GM18868 (cell line): ENCODE data around the gene PKD1L1.

Experiments
- ATAC-seq: cut with Tn5 transposase; IDR thresholded peaks from one replicate; pipeline ENCODE4 v1.9.1; 2021; ENCODE audit warnings: mild to moderate bottlenecking, moderate library complexity; ENCODE audit not compliant: unreplicated experiment

PKD1L1 gene

GRCh38 chr7:47743965-47744591 is 204.2 kb downstream of the PKD1L1 start:
- ATAC-seq = no peak

- ATAC-seq = no peak
These were observed 206.3 kb downstream of the PKD1L1 start for GRCh38 chr7:47741984-47742383.

- ATAC-seq = no peak
These were observed 208.4 kb downstream of the PKD1L1 start for GRCh38 chr7:47739891-47740290.

DNA sequence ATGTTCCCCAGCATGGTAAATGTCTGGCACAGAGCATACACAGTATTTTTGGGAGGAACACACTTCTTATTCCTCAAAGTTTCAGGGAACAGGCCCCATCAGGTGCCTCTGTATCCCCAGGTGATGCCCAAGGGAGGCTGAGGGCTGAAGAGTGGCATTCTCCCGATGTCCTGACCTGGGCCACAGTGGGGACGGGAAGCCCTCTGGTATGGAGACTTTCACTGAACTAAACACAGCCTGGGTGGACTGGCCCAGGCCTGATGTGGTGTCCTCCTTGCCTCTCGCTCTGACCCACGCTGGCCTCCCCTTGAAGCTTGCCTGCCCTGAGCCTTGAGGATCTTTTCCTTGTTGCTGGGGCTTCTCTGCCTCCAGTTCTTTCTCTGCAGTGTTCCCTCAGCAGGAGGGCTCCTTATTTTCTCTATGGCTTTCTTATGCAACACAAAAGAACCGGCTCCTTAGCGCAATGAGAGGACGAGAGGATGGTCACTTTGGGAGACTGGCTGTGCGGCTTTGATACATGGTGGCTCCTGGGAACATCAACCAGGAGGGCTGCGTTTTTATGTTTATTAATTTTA is 208.9 kb downstream of the PKD1L1 start:
- ATAC-seq = no peak

- peak; percentile 99 for ATAC-seq
These were observed 209.6 kb downstream of the PKD1L1 start for GRCh38 chr7:47738563-47739166.

DNA sequence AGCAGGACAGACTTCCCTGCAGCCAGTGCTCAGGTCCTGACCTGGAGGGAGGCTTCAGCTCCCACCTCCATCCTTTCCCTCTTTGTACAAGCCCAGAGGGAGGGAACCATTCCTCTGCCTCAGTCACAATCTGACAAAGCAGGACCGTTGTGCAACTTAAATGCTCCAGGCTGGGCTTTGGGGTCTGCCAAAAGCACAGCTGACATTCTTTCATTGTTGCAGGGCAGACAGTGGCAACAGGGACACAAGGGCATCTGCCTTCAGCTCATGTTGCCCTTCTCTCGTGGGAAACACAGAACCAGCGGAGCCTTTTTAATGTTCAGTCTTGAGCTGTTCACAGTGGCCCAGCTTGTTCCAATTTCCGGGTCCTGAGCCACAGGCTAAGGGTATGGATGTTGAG is 210.7 kb downstream of the PKD1L1 start:
- no peak for ATAC-seq

DNA sequence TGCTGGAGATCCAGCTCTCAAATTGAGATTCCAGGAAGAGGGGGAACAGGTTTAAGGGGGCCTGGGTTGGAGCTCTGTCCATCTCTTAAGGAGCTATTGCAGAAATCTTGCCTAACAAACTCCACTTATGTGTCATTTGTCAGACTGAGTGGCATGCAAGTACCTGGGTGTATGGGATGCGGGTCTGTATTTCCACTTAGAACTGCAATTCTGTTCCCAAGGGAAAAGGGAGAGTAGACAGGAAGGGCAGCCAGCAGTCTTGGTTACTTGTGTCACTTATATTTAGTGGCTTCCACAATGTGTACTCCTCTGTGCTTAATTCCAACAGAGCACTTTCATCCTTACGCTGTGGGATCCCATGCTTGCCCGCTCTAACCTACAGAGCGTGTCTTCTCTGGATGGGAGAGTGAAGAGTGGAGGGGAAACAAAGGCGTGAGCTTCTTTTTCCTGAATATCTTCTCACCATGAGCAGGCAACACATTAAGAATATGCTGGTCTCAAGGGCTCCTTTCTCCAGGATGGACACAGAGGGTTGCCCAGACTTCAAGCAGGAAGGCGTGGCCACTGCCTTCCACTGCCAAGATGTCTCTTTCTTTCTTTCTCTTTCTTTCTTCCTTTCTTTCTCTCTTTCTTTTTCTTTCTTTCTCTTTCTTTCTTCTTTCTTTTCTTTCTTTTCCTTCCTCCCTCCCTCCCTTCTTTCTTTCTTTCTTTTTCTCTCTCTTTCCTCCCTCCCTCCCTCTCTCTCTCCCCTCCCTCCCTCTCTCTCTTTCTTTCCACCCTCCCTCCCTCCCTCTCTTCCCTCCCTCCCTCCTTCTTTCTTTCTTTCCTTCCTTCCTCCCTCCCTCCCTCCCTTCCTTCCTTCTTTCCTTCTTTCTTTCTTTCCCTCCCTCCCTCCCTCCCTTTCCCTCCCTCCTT is 212.6 kb downstream of the PKD1L1 start:
- ATAC-seq = no peak

- no peak for ATAC-seq
These were observed 213.3 kb downstream of the PKD1L1 start for GRCh38 chr7:47734949-47735291.

DNA sequence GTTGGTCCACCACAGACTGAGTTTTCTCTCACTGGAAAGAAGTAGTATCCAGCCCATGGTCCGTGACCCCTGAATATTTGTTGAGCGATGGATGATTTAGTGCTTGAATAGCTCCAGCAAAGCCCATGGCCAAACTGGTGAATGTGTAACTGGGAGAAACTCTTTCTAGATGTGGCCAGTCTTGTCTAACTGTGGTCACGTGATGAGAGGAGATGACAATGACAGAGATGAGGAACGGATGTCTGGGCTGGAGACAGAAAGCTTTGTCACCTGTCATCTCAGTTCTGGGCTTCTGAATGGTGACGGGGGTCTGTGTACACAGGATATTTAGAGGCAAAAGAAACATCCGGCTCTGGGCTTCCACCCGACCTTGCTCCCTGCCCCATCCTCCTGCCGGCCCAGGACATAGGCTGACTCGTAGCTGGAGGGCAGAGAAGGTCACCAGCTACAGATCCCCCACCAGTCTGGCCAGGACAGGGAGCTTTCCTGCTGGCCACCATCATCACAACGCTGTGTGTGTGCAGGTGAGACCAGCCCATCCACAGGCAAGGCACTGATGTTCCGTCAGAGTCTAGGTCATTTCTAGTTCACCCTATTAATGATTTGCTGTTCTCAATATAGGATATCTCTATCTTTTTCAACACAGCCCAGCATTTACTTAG is 213.8 kb downstream of the PKD1L1 start:
- no peak for ATAC-seq

- no peak for ATAC-seq
These were observed 218.1 kb downstream of the PKD1L1 start for GRCh38 chr7:47730142-47730541.

DNA sequence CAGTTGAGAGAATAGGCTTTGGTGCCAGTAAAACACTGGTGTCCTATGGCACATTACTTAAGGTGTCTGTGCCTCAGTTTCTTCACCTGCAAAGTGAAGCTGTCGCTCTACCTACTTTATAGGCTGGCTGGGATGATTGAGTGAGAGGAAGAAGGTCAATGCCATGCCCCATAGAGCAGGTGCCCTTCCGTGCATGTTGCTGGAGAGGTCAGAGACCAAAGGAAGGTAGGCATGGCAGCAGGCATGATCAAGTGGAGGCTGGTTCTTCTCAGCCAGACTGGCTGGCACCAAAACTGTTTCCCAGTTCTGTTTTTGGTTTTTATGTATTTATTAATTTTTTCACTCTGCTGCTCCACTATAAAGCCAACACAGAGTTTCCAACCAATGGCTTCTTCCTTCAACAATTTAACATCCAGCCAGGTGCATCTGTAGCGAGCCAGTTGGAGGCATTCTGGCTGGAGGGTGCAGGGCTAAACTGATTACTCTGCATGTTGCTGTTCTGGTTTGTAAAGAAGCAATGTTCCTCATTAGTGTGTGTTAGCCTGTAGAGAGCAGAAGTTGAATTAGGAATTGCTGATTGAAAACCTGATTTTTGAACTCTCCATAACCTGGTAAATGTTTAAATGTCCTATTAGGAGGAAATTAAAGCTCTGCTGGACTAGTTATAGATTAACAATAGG is 222.1 kb downstream of the PKD1L1 start:
- ATAC-seq = no peak

DNA sequence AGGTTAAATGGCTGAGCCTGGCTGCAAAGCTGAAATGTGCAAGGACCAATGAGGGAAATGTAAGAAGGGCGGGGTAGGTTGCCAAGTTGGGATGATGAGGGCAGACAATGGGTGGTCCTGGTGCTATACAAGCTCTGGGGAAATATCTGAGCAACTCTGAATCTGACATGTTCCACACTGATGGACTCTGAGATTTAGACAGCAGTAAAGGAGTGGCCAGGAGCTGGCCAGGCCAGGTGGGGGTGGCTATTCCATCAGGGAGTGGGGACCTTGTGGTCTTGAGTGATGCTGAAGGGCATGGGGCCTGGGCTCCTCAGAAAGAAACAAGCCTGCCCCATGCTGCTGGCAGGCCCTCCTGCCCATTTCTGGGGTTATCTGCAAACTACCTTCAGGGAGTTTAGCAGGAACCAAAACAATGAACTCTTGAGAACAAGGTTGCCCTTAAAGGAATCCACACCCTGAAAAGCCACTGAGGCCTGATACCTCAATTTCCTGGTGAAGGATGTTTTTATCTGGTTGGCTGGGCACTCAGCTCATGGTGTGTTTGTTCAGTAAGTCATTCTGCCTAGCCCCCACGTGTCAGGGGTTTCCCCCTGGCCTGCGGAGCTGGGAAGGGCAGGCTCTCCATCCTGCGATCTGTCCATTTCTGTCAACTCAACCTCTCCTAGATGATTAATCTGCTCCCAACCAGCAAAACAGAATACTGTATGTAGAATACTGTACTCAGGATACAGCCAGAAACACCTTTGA is 223.1 kb downstream of the PKD1L1 start:
- peak; percentile 61 for ATAC-seq
